Measurements from ENCODE around the gene MYMK.

MYMK gene

GRCh38 chr9:133518706-133519449, 5.9 kb downstream of the MYMK start:
- no peak for TF ChIP-seq CTCF (IDR thresholded peaks at IDR 0.05; ENCODE audit: unreplicated experiment in 3 of 3)
- Mint-ChIP-seq H3K27ac (peak overlapping the region in 2 of 3 experiments; percentile 22 to 92), H3K4me1 (peaks cover 60% of the 10 kb centered on the region)

DNA sequence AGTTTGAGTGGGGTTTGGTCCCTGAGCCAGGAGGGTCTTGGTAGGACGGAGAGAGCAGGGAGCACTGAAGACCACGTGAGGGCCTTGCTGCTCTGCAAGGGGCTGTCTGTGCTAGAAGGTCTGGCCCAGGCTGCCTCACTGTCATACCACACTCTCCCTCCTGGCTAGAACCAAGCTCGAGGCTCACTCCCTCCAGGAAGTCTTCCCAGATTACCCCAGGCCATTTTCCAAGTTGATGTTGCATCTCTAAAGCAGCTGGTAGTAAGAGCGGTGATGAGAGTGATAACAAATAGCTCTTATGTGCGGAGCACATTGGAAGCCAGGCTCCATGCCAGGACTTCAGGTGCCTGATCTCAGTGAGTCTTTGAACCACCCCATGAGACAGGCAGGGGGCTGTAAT, 6.6 kb downstream of the MYMK start:
- TF ChIP-seq CTCF (IDR thresholded peaks at IDR 0.05; ENCODE audit: unreplicated experiment in 3 of 3), result no peak
- Mint-ChIP-seq H3K4me1 (peaks cover 59% of the 10 kb centered on the region), H3K4me3 (no peak overlapping the region)

More at GRCh38 chr9:133518706-133519449, 5.9 kb downstream of the MYMK start:
- no peaks in the 10 kb centered on the region for H3K9me3 Mint-ChIP-seq
- H3K27me3 Mint-ChIP-seq (ENCODE audit: low read depth), result peaks cover 4% of the 10 kb centered on the region
- H3K36me3 Mint-ChIP-seq (ENCODE audit: low read depth), result no peaks in the 10 kb centered on the region
- peak overlapping the region in 1 of 3 experiments; percentile 24 for H3K4me3 Mint-ChIP-seq

GRCh38 chr9:133517711-133518110, 7.0 kb downstream of the MYMK start:
- H3K36me3 Mint-ChIP-seq (ENCODE audit: low read depth), result no peaks in the 10 kb centered on the region
- no peak for TF ChIP-seq CTCF (IDR thresholded peaks at IDR 0.05; ENCODE audit: unreplicated experiment in 3 of 3)
- H3K9me3 Mint-ChIP-seq, result no peaks in the 10 kb centered on the region
- H3K27ac Mint-ChIP-seq, result no peak overlapping the region
- H3K4me1 Mint-ChIP-seq, result peaks cover 54% of the 10 kb centered on the region
- no peak overlapping the region for H3K4me3 Mint-ChIP-seq
- peaks cover 4% of the 10 kb centered on the region for H3K27me3 Mint-ChIP-seq (ENCODE audit: low read depth)

More for the DNA sequence above, 6.6 kb downstream of the MYMK start:
- Mint-ChIP-seq H3K36me3 (ENCODE audit: low read depth) (no peaks in the 10 kb centered on the region), H3K9me3 (no peaks in the 10 kb centered on the region), H3K27ac (peak overlapping the region in 2 of 3 experiments; percentile 22 to 64), H3K27me3 (ENCODE audit: low read depth) (peaks cover 4% of the 10 kb centered on the region)

- H3K4me3 Mint-ChIP-seq, result no peak overlapping the region
- H3K9me3 Mint-ChIP-seq, result no peaks in the 10 kb centered on the region
- peaks cover 50% of the 10 kb centered on the region for H3K4me1 Mint-ChIP-seq
- no peaks in the 10 kb centered on the region for H3K36me3 Mint-ChIP-seq (ENCODE audit: low read depth)
- TF ChIP-seq CTCF (IDR thresholded peaks at IDR 0.05; ENCODE audit: unreplicated experiment in 3 of 3), result no peak
- peak overlapping the region in 1 of 3 experiments; percentile 45 for H3K27ac Mint-ChIP-seq
- no peaks in the 10 kb centered on the region for H3K27me3 Mint-ChIP-seq (ENCODE audit: low read depth)
Measured at GRCh38 chr9:133516961-133517350, 7.8 kb downstream of the MYMK start.

GRCh38 chr9:133516256-133516960, 8.4 kb downstream of the MYMK start:
- Mint-ChIP-seq H3K27ac (peak overlapping the region; percentile 55 to 93 (median 93)), H3K4me3 (no peak overlapping the region), H3K36me3 (ENCODE audit: low read depth) (no peaks in the 10 kb centered on the region), H3K27me3 (ENCODE audit: low read depth) (no peaks in the 10 kb centered on the region), H3K9me3 (no peaks in the 10 kb centered on the region), H3K4me1 (peaks cover 45% of the 10 kb centered on the region)
- TF ChIP-seq CTCF (IDR thresholded peaks at IDR 0.05; ENCODE audit: unreplicated experiment in 3 of 3), result no peak

Data from nephron (organoid).